NCI-H1436 (cell line): ENCODE data around the gene FAT3.

Experiments used
- DNase-seq: peaks from one replicate; lab custom pipeline; 2025; lab: John Stamatoyannopoulos, UW

Gene FAT3

DNA sequence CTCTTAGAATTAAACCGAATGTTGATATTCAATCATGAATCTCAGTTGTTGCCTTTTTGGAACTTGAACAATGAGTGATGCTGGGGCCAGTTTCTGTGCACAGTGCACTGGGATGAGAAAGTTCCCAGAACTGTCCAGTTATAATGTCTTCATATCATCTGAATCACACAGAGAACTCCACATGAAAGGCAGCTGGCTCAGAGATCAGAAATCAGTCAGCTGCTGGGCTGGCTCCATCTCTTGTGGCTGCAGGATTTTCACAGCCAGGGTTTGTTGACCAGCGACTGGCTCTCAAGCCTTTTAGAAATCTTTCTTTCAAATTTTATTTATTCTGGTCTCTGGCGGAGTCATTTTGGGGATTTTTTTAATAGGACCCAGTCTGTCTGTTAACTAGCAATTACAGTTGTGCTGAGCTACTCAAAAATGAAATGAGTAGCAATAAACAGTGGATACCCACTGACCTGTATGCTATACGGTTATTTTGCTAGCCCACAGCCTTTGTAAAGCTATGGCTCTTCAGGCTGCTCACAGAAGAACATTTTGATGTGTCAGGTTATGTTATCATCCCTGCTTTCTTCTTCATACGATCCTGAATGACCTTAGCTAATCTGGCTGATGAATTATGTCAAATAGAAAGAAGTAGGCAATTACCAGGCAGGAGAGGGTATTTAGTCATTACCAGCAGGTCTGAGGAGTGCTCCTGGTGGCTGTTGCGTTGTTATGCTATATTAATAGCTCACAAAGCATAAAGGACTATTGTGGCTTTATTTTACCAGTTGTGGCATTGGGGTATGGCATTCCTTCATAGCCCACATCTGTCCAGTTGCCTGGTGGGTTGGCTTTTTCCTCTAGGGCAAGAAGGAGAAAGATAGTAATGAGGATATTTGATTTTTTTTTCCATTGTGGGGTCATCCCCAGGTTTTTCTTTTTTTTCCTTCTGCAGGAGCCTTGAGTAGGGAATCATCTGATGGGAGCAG is 3.6 kb downstream of the FAT3 start:
- no peak for DNase-seq

DNA sequence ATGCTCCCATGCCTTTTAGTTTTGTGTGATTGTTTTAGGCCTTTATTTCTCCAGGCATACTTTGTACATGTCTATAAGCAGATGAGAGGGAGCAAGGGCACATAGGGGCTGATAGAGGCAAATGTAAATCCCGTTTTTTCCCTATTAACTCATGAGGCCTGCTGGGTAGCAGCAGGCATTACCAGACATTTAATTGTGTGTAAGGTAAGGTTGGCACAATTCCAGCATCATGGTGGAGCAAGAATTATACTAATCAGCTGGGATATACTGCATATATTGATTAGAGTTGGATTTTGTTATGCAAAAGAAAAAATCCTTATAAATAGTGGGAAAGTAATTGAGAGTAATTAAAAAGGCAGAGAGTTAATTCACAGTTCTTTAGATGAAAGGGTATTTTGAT is 12.2 kb downstream of the FAT3 start:
- no peak for DNase-seq

DNA sequence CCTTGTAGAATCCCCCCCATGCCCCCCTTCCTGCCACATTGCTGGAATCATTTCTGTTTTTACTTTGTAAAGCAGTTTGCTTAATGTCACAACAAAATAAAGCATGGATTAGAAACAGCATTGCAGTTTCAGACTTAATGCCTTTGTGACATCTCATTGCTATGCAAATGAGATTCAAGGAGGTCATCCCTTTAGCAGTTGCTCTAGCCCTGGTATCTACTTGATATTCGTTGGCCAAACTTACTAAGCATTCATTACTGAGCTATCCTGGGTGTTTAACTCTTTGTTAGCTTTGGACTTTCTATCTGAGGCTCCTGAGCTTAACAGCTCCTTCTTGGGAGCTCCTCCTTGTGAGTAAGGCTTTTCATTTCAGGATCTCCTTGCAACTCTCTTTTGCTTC is 16.3 kb downstream of the FAT3 start:
- DNase-seq = no peak

DNA sequence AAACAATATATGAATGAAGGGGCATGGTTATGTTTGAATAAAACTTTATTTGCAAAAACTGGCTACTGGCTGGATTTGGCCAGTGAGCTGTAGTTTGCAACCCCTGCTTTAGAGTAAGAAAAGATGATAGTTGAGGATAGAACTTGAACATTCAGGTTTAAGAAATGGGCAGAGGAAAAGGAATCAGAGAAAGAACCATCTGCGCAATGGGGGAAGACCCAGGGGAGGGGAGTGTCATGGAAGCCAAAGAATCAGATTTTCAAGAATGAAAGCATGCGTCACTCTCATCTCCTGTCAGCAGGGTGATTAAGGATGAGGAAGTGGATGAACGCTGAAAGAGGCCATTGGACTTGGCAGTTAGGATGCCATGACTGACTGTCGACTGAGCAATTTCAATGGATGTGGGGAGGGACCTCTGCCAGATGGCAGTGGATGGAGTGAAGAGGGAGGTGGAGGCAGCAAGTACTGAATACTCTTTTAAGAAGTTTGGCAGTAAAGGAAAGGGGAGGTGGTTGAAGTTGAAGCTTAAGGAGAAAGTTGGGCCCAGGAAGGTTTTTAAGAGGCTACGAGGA is 21.2 kb downstream of the FAT3 start:
- DNase-seq = no peak

DNA sequence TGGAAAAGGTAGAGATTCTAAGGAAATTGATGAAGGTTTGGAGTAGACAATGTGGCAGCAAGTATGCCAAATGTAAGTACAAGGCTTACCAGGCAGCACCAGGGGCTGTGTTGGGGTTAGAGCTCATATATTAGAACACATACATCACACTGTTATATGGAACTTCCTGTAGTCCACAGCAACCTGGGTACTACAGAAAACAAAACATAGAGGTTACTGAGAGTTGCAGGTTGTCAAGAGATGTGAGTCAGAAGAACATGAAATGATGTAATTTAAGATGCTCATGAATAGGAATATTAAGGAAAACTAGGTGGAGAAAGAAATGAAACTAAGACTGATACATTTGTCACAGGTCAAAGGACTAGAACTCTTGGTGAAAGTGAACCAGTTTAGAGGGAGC is 22.0 kb downstream of the FAT3 start:
- DNase-seq = no peak

DNA sequence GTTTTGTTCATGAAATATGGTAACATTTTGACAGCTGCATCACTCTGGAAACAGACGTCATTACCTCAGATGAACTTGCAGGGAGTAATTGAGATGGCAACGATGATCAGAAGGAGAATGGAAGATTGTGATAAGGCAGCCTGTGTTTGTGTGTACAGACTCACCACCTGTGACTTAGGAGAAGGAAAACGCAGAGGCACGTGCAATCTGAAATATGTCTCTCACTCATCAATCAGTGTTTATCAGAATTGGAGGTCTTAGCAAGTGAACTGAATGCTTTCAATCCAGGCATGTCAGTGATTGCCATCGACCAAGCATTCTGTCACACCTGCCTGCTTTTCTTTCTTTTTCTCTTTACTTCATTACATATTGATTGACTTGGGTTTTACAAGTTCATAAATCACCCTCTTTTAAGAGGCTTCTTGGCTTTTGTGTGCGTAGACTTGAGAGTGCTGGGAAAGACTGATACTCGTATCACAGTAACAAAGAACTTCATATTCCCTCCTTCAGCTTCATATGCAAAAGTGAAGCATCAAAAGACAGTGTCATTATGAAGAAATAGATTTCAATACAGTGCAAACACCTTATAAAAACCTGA is 24.6 kb downstream of the FAT3 start:
- no peak for DNase-seq

DNA sequence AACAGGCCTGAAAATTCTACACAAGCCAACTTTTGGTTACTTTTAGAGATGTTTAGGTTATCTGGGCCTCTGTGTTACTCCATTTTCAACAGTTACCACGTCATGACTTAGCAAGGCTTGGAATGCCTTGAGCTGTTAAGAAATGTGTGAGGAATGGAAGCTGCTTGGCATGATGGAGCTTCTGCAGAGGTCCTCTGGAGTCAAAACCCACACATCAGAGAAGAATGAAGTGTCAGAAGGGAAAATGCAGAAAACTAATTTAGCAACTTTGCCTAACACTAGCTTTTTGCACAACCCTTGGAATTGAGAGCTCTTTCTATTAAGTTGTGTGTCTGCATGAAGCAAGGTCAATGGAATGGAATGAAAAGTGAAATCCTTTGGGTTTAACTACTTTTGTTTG is 27.4 kb downstream of the FAT3 start:
- no peak for DNase-seq

DNA sequence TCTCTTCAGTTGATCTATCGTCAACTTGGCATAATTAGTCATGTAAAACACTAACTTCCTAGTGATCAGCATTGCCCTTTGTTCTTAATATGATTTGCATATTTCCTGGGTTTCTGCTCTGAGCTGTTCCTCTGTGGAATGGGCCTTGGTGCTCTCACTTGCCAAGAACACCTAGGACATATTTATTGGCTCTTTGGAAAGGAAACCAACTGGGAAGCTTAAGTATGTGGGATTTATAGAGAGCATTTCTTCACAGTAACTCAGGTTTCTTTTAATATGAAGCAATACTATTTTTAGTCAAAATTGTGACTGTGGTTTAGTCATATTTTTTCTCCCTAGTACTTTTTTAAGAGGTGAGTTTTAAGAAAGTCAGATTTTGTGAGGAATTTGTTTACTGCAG is 28.8 kb downstream of the FAT3 start:
- no peak for DNase-seq

DNA sequence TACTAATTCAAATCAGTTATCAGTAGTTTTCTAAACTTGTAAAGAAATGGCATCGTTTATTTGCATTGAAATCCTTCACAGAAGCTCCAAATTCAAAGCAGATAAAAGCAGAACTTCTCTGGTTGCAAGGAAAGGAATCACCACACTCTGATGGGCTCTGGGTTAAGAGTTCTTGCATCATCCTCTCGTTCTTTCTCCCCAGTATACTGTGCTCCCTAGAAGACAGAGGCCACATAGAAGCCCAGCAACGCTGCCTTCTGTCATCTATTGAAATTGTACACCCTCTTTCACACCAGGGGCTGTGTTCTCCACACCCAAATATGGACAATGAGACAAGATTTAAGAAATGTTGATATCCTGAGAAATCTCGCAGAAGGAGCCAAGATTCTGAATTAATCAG is 29.3 kb downstream of the FAT3 start:
- DNase-seq = no peak

DNA sequence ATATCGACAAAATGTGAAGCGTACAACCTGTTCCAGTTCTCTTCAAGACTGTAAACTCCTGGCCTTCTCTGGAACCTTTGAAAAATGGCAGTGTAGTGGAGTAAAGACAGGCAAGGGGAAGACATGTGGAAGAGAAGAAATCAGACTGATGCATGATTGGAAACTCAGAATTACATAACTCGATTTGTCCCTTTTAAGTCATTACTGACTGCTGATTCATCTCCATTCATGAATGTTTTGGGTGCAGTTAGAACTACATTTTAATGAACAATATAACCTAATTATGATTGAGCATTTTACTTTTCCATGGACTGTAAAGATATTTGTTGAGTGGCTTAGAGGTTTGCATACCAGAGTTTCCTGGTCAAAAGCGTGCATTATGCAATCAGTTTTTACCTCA is 32.9 kb downstream of the FAT3 start:
- no peak for DNase-seq

DNA sequence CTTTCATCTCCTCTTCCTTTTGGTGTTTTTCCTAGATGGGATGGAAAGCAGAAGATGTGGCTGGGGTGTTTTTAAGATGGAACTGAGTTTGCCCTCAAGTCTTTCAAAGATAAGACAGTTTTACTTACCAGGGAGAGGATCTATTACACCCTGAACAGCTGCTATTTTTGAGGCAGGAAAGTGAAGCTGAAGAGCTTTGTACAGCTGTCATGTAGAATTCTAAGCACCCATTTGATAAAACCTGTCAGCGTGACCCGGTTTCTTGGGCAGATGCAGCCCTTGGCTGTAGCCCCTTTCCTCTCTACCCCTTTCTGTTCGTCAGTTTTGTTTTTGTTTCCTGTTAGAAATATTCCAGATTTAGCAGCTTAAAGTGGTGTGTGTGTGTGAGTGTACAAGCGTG is 35.2 kb downstream of the FAT3 start:
- no peak for DNase-seq

DNA sequence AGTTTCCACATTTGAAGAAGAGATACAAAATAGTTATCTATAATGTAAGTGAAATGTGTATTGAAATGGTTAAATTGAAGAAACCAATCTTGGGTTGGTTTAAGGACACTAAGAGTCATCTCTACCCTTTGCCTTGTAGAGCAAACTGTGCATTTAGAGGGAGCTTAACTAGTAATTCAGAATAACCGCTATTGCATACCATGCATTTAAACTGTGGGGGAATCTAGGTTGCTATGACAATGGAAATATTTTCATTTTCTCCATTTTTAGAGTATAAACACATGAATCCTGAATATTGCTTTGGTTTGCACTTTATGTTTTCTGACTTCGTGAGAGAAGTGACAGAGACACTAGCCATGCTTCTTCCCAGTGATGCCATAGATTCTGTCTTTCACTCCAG is 39.7 kb downstream of the FAT3 start:
- DNase-seq = no peak

DNA sequence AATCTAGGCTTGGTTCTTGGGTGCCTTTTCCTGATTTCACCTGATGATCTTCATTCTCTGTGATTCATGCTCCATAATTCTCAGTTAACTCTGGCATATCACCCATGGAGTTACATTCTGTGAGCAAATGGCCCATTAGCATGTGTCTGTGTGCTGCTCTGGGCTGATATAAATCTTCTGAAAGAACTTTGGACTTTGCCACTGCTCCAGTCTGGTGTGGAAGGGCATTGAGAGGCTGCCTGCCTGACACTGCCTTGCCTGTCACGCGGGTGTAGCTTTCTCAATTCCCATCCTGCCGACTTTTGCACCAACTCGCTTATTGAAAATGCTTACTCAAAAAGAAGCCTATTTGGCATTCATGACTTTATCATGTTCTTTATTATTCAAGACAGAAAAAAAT is 42.2 kb downstream of the FAT3 start:
- DNase-seq = no peak

DNA sequence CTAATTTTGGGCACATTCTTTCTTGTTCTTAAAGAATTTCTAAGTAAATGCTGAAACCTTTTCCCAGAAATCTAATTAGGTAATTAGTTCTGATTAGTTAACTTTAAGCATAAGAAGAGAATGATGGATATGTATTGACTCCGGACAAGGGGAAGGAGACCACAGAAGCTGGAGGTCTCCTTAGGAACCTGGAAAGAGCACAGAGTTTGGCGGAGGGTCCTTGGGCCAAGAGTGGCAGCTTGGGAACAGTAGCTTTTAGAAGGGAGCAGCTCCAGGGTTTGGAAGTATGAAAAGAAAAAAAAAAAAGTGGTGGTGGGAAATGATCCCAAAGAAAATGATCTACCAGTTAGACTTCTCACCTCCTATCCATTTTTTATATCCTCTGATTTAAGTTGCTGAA is 42.7 kb downstream of the FAT3 start:
- no peak for DNase-seq

DNA sequence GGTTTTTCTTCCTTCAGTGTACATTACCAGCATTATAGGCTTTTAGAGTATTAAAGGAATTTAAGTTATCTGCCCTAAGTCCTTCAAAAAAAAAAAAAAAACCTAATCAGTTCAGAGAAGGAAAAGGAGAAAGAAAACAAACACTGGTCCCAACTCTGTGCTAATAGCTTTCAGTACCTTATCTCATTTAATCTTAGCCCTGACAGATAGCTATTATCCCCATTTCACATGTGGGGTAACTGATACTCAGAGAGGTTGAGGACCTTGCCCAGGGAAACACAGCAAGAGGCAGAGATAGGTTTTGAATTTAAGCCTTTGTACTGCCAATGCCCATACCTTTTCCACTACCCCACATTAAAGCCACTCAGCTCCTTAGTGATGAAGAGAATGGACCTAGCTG is 43.4 kb downstream of the FAT3 start:
- DNase-seq = no peak

DNA sequence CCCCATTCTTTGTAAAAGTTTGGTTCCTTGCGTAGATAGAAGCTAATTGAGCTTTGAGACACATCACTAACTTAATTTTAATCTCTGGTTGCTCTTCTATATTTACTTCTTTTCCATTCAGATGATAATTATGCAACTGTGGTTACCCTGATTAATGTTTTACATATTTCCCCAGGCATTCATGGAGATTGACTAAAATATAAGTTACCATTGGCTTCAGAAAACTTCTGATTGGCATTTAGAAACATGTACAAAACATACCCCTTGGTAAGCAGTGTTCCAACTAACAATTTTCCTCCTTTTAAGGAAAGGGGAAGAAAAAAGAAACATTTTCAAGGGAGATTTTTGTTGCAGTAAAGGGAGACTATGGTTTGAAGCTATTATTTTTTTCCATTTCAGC is 43.9 kb downstream of the FAT3 start:
- DNase-seq = no peak

DNA sequence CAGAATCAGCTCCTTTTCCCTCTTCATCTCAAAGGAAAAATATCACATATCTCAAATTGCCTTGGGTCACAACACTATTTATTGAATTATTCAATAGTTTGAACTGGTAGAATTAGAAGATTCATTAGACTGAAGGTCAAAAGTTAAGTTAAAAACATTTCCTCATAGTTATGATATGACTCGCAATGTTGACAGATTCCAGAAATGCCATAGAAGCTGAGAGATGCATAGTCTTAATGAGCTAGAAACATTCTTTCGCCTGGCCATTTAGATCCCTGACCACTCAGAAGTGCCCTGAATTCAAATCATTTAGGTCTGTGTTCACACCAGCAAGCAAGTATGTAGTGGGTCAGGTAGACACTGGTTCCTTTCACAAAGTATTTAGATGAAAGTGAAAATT is 44.4 kb downstream of the FAT3 start:
- no peak for DNase-seq

DNA sequence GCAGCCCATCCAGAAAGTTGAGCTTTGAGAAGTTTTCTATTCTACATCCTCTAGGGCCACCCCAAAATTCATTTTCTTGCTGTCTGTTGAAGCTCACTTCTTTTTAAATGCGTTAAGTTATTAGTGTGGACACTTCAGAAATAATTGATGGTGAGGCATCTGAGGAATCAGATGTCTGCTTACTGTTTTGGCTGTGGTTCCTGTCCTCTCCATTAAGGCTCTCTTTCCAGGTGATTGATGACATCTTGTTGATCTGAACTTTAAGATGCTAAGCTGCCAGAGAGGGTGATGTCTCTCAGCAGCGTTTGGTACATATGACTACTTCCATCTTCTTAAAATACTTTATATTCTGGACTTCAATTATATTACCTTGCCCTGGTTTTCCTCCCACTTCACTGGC is 45.2 kb downstream of the FAT3 start:
- no peak for DNase-seq

DNA sequence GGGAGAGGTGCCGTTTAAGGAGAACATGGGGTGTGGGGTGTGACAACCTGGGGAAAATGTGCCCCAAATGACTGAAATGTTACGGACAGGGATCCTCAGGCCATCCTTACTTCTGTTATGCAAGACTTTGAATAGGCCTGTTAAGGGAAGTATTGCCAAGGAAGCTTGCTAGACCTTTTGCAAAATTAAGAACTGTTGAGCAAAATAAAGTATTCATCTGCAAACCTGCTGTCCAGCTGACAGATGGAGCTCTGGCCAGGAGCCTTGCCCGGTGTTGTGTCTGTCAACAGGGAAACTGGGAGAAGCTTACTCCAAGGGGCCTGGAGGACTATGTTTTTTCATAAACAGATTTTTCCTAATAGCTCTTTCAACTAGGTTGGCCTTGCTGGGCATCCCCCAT is 48.0 kb downstream of the FAT3 start:
- DNase-seq = no peak
